Esophagus (tissue), 2 donors: ENCODE measurements around the gene BBOX1. TPM values are rescaled to one million over a fixed set of nuclear protein-coding genes. Genes with fewer than 3 reads are reported as not detected.

ENCODE experiments used
- H3K27ac ChIP-seq, 2 donors: one replicate each; pipeline ENCODE4 v1.5.1; 2013; ENCODE audit warnings: low read depth in 2 of 2, mild to moderate bottlenecking in 2 of 2, inconsistent platforms in 1 of 2, low read length in 1 of 2, moderate library complexity in 1 of 2
- H3K27me3 ChIP-seq, 2 donors: one replicate each; pipeline ENCODE4 v1.6.1; 2013; ENCODE audit warnings: low read length in 2 of 2, control low read depth in 1 of 2, mild to moderate bottlenecking in 1 of 2; ENCODE audit not compliant: insufficient read depth in 2 of 2, control insufficient read depth in 1 of 2
- H3K36me3 ChIP-seq, 2 donors: one replicate each; pipeline ENCODE4 v1.6.1; 2013; ENCODE audit warnings: low read length in 1 of 2; ENCODE audit not compliant: control insufficient read depth in 2 of 2, insufficient read depth in 2 of 2
- H3K4me1 ChIP-seq, 2 donors: one replicate each; pipeline ENCODE4 v1.6.1; 2013; ENCODE audit warnings: low read length in 1 of 2; ENCODE audit not compliant: control insufficient read depth in 2 of 2, insufficient read depth in 2 of 2
- H3K4me3 ChIP-seq, 2 donors: one replicate each; pipeline ENCODE4 v1.5.1; 2013; ENCODE audit warnings: low read length in 2 of 2, mild to moderate bottlenecking in 2 of 2, low read depth in 1 of 2, moderate library complexity in 1 of 2
- H3K9me3 ChIP-seq, 2 donors: one replicate each; pipeline ENCODE4 v1.6.1; 2013; ENCODE audit warnings: mild to moderate bottlenecking in 2 of 2, low read depth in 1 of 2, low read length in 1 of 2, moderate library complexity in 1 of 2; ENCODE audit not compliant: control insufficient read depth in 2 of 2, insufficient read depth in 1 of 2
- WGBS, 2 donors: extraction: QIAGEN DNeasy Blood & Tissue Kit; methylation state at CpG; one replicate each; pipeline ENCODE4 v1.1.7; 2013; 5-methylcytosine and 5-hydroxymethylcytosine counted together
- polyA plus RNA-seq, 2 donors: library from polyadenylated mRNA; stranded (reverse); fragments of 200-250 nt; gene quantifications; one replicate each; pipeline ENCODE4 v1.2.3, GENCODE V29; 2013
- donor health status: healthy with polysubstance abuse.
- donor health status: Bipolar disorder and iron deficiency.

BBOX1 gene
- polyA plus RNA-seq, 2 donors = 12.7 to 14.1 TPM

- Histone ChIP-seq H3K27ac (no peak overlapping the region), H3K4me1 (peaks cover 0 to 1% of the 10 kb centered on the region in 2 donors), H3K4me3 (no peak overlapping the region), H3K36me3 (no peaks in the 10 kb centered on the region), H3K9me3 (no peaks in the 10 kb centered on the region), H3K27me3 (no peaks in the 10 kb centered on the region)
- WGBS, 2 donors = 88 to 90% methylated on average over 1 of the region's 1 CpG
Observed at GRCh38 chr11:27112946-27113345, 72.3 kb downstream of the BBOX1 start.

- Histone ChIP-seq H3K27ac (no peak overlapping the region), H3K4me3 (no peak overlapping the region), H3K4me1 (no peaks in the 10 kb centered on the region), H3K27me3 (no peaks in the 10 kb centered on the region), H3K9me3 (no peaks in the 10 kb centered on the region), H3K36me3 (no peaks in the 10 kb centered on the region)
- 43 to 58% methylated on average over 3 of the region's 3 CpGs for WGBS, 2 donors
Observed at GRCh38 chr11:27115051-27115650, 74.5 kb downstream of the BBOX1 start.

DNA sequence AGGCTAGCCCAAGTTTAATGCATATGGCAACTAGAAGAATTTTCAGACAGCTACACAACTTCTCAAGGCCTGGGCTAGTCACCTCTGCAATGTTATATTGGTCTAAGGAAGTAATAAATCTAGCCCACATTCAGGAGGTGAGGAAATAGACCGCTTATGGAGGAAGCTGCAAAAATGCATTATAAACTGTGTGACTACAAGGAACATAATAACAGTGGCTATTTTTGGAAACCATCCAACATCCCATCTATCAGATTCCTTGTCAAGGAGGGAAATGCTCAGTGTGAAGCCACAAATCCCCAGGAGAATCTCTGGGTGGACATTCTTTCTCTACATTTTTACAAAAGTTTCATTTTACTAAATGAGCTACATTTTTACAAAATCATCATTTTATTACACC is 76.1 kb downstream of the BBOX1 start:
- Histone ChIP-seq H3K36me3 (no peaks in the 10 kb centered on the region), H3K27me3 (no peaks in the 10 kb centered on the region), H3K4me3 (no peak overlapping the region), H3K4me1 (no peaks in the 10 kb centered on the region), H3K27ac (no peak overlapping the region), H3K9me3 (no peaks in the 10 kb centered on the region)
- 69 to 71% methylated on average over 1 of the region's 1 CpG for WGBS, 2 donors

- WGBS, 2 donors = 77 to 80% methylated on average over 2 of the region's 2 CpGs
- Histone ChIP-seq H3K4me3 (no peak overlapping the region), H3K4me1 (no peaks in the 10 kb centered on the region), H3K9me3 (no peaks in the 10 kb centered on the region), H3K36me3 (no peaks in the 10 kb centered on the region), H3K27ac (no peak overlapping the region), H3K27me3 (no peaks in the 10 kb centered on the region)
Observed at GRCh38 chr11:27118371-27118770, 77.8 kb downstream of the BBOX1 start.

GRCh38 chr11:27118949-27119348 is 78.3 kb downstream of the BBOX1 start:
- H3K9me3 ChIP-seq = no peaks in the 10 kb centered on the region
- H3K4me1 ChIP-seq = no peaks in the 10 kb centered on the region
- no peaks in the 10 kb centered on the region for H3K27me3 ChIP-seq
- H3K4me3 ChIP-seq = no peak overlapping the region
- H3K36me3 ChIP-seq = no peaks in the 10 kb centered on the region
- H3K27ac ChIP-seq = no peak overlapping the region
- 79 to 80% methylated on average over 3 of the region's 3 CpGs for WGBS, 2 donors

DNA sequence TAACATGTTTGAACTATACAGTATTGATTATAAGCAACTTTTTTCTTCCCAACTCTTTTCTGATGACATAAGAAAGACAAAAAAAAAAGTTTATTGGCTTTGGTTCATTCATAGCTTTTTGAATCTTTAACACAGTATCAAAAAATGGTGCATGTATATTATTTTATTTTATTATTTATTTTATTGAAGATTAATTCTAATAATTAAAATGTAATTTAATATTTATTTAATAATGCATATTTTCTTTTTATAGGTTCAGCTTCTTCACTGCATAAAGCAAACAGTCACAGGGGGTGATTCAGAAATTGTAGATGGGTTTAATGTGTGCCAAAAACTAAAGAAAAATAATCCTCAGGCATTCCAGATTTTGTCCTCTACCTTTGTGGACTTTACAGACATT is 78.8 kb downstream of the BBOX1 start:
- Histone ChIP-seq H3K4me3 (no peak overlapping the region), H3K27me3 (no peaks in the 10 kb centered on the region), H3K36me3 (no peaks in the 10 kb centered on the region), H3K9me3 (no peaks in the 10 kb centered on the region), H3K4me1 (no peaks in the 10 kb centered on the region), H3K27ac (no peak overlapping the region)

GRCh38 chr11:27120211-27120610 is 79.6 kb downstream of the BBOX1 start:
- Histone ChIP-seq H3K36me3 (no peaks in the 10 kb centered on the region), H3K4me3 (no peak overlapping the region), H3K27ac (no peak overlapping the region), H3K27me3 (no peaks in the 10 kb centered on the region), H3K4me1 (no peaks in the 10 kb centered on the region), H3K9me3 (no peaks in the 10 kb centered on the region)
- 69 to 72% methylated on average over 1 of the region's 1 CpG for WGBS, 2 donors

DNA sequence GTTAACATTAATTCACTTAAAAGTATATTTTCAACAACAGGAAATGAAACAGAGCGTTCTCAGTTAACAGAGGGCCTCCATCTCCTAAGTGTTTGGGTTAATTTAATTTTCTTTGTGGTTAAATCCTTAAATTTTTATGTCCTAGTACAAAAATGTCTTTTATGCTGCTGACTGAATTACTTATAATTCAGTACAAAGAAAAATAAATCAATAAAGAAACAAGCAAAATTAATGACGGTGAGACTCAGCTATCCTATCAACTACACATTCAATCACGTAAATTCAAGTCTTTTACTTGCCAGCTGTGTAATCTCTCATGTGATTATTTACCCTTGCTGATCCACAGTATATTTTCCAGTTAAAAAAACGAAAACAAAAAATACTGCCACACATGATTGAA is 81.4 kb downstream of the BBOX1 start:
- Histone ChIP-seq H3K4me3 (no peak overlapping the region), H3K27me3 (no peaks in the 10 kb centered on the region), H3K4me1 (no peaks in the 10 kb centered on the region), H3K27ac (no peak overlapping the region), H3K36me3 (no peaks in the 10 kb centered on the region), H3K9me3 (no peaks in the 10 kb centered on the region)
- WGBS, 2 donors = 65 to 80% methylated on average over 4 of the region's 4 CpGs

GRCh38 chr11:27124514-27125264 is 84.1 kb downstream of the BBOX1 start:
- 89 to 90% methylated on average over 7 of the region's 7 CpGs for WGBS, 2 donors
- no peaks in the 10 kb centered on the region for H3K36me3 ChIP-seq
- no peaks in the 10 kb centered on the region for H3K27me3 ChIP-seq
- H3K27ac ChIP-seq = no peak overlapping the region
- H3K9me3 ChIP-seq = no peaks in the 10 kb centered on the region
- H3K4me1 ChIP-seq = no peaks in the 10 kb centered on the region
- no peak overlapping the region for H3K4me3 ChIP-seq

- H3K27ac ChIP-seq = no peak overlapping the region
- H3K4me3 ChIP-seq = no peak overlapping the region
- no peaks in the 10 kb centered on the region for H3K36me3 ChIP-seq
- no peaks in the 10 kb centered on the region for H3K9me3 ChIP-seq
- no peaks in the 10 kb centered on the region for H3K4me1 ChIP-seq
- H3K27me3 ChIP-seq = no peaks in the 10 kb centered on the region
Observed at GRCh38 chr11:27129686-27130085, 89.1 kb downstream of the BBOX1 start.
